Ishikawa (cell line): ENCODE data around the gene PCNX3.

Experiments
- CEBPB ChIP-seq: IDR thresholded peaks from 2 replicates; pipeline ENCODE4 v1.6.1; 2012
- CREB1 ChIP-seq: IDR thresholded peaks from 2 replicates; pipeline ENCODE4 v1.6.1; 2012; ENCODE audit warnings: low read depth
- EGR1 ChIP-seq: IDR thresholded peaks from 2 replicates; pipeline ENCODE4 v1.6.1; 2012
- EP300 ChIP-seq: IDR thresholded peaks from 2 replicates; pipeline ENCODE4 v1.6.1; 2012; ENCODE audit warnings: borderline replicate concordance
- FOXM1 ChIP-seq: IDR thresholded peaks from 2 replicates; pipeline ENCODE4 v1.6.1; 2012; ENCODE audit warnings: low read depth, borderline replicate concordance
- NFIC ChIP-seq: IDR thresholded peaks from 2 replicates; pipeline ENCODE4 v1.6.1; 2012
- RAD21 ChIP-seq: IDR thresholded peaks from 2 replicates; pipeline ENCODE4 v1.6.1; 2012; ENCODE audit warnings: low read depth
- TAF1 ChIP-seq: IDR thresholded peaks from 2 replicates; pipeline ENCODE4 v1.6.1; 2012; ENCODE audit warnings: low read depth, mild to moderate bottlenecking
- TCF12 ChIP-seq: IDR thresholded peaks from 2 replicates; pipeline ENCODE4 v1.6.1; 2012; ENCODE audit warnings: low read depth
- TEAD4 ChIP-seq: IDR thresholded peaks from 2 replicates; pipeline ENCODE4 v1.6.1; 2012
- YY1 ChIP-seq: IDR thresholded peaks from 2 replicates; pipeline ENCODE4 v1.6.1; 2012; ENCODE audit warnings: low read depth
- ZBTB7A ChIP-seq: IDR thresholded peaks from 2 replicates; pipeline ENCODE4 v1.6.1; 2012; ENCODE audit warnings: low read depth
- TF ChIP-seq, protein P1 (sequence below): IDR thresholded peaks from 2 replicates; pipeline ENCODE4 v1.6.1; 2012
- TF ChIP-seq, protein P2 (sequence below): IDR thresholded peaks from 2 replicates; pipeline ENCODE4 v1.6.1; 2012
- TF ChIP-seq, protein P3 (sequence below): IDR thresholded peaks from 2 replicates; pipeline ENCODE4 v1.6.1; 2012; ENCODE audit warnings: low read depth, mild to moderate bottlenecking

The PCNX3 gene

DNA sequence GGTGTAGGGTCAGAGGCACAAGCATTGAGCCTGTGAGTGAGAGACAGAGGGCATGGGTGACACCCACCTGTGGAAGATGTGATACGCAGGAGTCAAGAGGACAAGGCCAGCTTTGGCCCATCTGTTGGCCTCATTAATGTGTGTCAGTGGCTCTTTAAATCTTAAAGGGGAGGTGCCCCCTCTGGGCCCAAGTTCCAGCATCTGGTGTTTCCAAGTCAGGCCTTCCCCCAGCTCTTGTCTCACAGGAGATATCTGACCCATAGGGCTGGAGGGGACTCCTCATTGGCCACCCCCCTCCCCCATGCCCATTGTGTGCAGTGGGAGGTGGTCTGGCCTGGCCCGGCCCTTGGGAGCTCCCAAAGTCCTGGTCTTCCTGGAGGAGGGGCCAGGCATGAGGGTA lies 28.9 kb upstream of the PCNX3 start:
- TF ChIP-seq RAD21: no peak
- TF ChIP-seq, protein P1, sequence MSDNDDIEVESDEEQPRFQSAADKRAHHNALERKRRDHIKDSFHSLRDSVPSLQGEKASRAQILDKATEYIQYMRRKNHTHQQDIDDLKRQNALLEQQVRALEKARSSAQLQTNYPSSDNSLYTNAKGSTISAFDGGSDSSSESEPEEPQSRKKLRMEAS: peak; percentile 43; the same call in 1 of the 2 replicates
- no peak for TF ChIP-seq NFIC
- TF ChIP-seq FOXM1: no peak
- no peak for TF ChIP-seq TCF12

DNA sequence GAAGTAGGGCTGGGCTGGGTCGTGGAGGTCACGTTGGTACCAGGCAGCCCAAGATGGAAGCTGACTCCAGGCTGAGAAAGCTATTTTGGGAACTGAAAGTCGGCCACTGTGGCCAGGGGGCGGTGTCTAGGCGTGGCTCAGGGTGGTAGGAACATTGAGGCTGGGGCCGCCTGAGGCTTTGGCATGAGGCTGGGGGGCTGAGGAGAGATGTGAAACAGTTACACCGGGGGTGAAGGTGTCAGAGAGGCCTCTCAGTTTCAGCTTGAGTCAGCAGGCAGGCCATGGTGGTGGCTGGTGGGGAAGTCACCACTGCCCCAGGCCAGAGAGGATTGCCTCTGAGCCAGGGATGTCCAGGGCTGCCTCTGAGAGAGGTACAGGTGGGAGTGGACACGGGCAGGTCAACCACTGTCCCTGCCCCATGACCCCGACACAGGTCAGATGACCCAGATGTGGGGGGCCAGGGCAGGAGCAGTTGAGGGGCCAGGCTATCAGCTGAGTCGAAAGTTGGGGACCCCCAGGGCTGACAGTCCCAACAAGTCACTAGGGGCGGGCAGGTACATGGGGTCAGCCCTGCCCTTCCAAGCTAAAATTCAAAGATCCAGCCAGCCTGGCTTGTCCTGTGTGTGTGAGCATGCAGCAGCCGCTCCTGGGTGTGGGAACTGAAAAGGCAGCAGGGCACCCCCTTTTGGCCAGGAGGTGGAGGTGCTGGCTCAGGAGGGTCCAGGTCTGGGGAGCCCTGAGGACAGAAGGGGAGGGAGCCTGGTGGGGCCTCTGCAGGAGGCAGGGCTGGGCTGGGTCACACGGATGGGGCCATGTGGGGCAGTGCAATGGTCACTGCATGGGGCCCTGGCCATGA lies 27.1 kb upstream of the PCNX3 start:
- peak; percentile 58 for TF ChIP-seq RAD21
- TF ChIP-seq EP300: no peak

DNA sequence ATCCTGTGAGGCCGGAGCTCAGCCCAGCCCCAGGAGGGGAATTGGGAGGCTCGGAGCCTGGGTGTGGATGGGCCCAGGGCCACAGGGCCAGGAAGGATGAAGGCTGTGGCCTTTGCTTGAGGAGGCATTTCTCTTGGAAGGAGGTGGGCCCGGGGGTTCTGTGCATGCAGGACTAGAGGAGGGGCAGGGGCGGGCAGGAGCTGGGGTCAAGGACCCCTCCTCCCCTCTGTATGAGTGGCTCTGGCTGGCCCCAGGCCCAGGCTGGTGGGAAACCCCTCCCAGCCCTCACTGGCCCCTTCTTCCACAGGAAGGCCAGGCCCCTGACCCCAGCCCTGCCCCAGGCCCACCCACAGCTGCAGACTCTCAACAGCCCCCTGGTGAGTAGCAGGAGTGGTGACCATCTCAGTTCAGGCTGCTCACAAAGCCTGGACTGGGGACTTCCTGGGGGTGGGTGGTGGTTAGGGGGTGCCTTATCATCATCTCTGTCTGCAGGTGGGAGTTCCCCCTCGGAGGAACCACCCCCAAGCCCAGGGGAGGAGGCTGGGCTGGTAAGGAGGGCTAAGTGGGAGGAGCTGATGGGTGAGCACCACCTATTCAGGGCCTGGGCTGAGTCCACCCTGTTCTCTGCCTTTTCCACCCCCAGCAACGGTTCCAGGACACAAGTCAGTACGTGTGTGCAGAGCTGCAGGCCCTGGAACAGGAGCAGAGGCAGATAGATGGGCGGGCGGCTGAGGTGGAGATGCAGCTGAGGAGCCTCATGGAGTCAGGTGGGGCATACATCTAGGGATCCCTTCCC lies 25.9 kb upstream of the PCNX3 start:
- TF ChIP-seq TAF1 (no peak), EP300 (no peak), FOXM1 (no peak)
- TF ChIP-seq, protein P1: no peak

DNA sequence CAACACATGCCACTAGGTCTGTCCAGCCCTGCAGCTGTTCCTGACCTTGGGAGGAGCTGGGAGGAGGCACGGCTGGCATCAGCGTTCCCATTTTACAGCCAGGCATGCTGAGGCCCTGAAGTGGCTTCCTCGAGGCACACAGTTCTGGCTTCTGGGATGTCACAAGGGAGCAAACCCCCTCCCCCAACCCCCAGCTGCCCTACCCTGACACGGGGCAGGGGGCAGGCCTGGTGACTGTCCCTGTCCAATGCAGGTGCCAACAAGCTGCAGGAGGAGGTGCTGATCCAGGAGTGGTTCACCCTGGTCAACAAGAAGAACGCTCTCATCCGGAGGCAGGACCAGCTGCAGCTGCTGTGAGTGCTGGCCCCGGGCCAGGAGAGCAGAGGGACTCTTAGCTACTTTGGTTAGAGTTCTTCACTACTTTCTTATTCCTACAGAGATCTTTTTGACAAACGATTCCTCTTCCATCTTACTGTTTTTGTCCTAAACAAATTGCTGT lies 25.3 kb upstream of the PCNX3 start:
- TF ChIP-seq CEBPB (no peak), TAF1 (no peak), TEAD4 (no peak), CREB1 (no peak), FOXM1 (no peak)
- TF ChIP-seq, protein P1: no peak

DNA sequence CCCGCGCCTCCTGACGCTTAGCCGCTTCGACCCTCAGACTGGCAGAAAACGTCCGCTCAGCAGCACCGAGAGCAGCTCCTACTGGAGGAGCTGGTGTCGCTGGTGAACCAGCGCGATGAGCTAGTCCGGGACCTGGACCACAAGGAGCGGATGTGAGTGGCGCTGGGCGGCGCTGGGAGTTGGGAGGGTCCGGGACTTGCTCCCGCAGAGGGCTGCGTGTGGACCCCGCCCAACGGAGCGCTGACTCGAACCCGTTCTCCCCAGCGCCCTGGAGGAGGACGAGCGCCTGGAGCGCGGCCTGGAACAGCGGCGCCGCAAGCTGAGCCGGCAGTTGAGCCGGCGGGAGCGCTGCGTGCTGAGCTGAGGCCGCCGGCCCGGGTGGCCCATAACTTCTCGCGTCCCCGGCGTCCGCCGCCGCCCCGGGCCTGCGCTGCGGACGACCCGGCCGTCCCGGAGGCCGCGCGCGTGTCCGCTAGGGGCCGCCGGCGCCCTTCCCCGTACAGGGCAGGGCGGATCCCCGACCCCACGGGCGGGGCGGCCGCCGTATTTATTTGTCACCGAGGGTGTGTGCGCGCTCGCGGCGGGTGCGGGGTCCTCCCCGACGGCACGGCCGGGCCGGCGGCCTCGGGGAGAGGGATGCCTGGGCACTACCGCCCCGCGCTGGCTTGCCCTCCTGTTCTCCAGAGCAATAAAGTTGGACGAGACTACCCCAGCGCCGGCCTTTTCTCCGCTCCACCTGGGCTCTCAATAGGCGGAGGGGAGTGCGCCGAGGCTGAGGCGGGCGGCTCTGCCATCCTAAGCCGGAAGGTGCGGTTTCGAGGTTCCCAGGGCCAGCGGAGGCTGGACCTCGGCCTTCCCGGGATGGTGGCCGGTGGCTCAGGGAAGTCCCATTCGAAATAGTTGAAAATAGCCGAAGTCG lies 23.4 kb upstream of the PCNX3 start:
- TF ChIP-seq ZBTB7A (no peak), EGR1 (no peak), EP300 (no peak), CREB1 (no peak), FOXM1 (no peak), TAF1 (no peak), CEBPB (no peak)
- TF ChIP-seq, protein P1: no peak
- TF ChIP-seq, protein P2, sequence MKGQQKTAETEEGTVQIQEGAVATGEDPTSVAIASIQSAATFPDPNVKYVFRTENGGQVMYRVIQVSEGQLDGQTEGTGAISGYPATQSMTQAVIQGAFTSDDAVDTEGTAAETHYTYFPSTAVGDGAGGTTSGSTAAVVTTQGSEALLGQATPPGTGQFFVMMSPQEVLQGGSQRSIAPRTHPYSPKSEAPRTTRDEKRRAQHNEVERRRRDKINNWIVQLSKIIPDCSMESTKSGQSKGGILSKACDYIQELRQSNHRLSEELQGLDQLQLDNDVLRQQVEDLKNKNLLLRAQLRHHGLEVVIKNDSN: no peak

DNA sequence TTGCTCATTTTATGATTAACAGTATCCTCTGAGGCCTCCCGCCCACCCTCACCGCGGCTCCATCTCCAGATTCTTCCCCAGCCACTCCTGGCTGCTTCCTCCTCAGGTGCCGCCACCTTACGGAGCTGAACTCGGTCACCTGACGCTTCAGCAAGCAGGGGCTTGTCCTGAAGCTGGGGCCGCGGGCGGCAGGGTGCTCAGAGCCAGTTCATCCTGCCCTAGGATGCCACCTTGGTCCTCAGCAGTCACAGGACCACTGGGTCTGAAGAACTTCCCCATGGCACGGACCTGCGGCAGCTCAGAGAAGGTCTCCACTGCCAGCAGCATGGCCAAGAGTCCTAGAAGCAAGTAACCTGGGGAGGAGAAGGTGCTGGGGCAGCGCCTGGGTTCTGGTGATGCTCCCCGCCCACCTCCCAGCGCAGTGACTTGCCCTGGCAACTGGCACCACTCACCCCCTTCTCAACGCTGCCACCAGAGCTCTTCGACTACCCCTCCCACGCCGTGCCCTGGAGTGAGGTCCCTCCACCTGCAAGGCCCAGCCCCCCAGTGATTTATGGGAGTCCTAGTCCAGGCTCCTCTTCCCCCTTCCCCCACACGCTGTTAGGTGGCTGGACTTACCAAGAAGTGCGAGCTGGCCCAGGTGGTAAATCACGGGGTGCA lies 22.6 kb upstream of the PCNX3 start:
- no peak for TF ChIP-seq NFIC
- TF ChIP-seq TEAD4: no peak
- TF ChIP-seq ZBTB7A: no peak
- no peak for TF ChIP-seq EGR1
- no peak for TF ChIP-seq TCF12
- no peak for TF ChIP-seq FOXM1
- no peak for TF ChIP-seq CEBPB
- TF ChIP-seq CREB1: no peak
- TF ChIP-seq YY1: no peak
- no peak for TF ChIP-seq EP300
- TF ChIP-seq RAD21: no peak
- TF ChIP-seq TAF1: no peak
- TF ChIP-seq, protein P2: no peak
- TF ChIP-seq, protein P1: no peak
- TF ChIP-seq, protein P3, sequence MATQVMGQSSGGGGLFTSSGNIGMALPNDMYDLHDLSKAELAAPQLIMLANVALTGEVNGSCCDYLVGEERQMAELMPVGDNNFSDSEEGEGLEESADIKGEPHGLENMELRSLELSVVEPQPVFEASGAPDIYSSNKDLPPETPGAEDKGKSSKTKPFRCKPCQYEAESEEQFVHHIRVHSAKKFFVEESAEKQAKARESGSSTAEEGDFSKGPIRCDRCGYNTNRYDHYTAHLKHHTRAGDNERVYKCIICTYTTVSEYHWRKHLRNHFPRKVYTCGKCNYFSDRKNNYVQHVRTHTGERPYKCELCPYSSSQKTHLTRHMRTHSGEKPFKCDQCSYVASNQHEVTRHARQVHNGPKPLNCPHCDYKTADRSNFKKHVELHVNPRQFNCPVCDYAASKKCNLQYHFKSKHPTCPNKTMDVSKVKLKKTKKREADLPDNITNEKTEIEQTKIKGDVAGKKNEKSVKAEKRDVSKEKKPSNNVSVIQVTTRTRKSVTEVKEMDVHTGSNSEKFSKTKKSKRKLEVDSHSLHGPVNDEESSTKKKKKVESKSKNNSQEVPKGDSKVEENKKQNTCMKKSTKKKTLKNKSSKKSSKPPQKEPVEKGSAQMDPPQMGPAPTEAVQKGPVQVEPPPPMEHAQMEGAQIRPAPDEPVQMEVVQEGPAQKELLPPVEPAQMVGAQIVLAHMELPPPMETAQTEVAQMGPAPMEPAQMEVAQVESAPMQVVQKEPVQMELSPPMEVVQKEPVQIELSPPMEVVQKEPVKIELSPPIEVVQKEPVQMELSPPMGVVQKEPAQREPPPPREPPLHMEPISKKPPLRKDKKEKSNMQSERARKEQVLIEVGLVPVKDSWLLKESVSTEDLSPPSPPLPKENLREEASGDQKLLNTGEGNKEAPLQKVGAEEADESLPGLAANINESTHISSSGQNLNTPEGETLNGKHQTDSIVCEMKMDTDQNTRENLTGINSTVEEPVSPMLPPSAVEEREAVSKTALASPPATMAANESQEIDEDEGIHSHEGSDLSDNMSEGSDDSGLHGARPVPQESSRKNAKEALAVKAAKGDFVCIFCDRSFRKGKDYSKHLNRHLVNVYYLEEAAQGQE: no peak
